Astrocyte (in vitro differentiated cells and primary cell): ENCODE measurements around the gene AGRN. TPM values are rescaled to one million over a fixed set of nuclear protein-coding genes. Genes with fewer than 3 reads are reported as not detected.

ENCODE experiments used
- DNase-seq: peaks from one replicate; pipeline ENCODE4 v3.0.0-alpha.2; 2010; ENCODE audit warnings: low read depth
- FAIRE-seq: peaks from 2 replicates; lab custom pipeline; 2011; peaks lifted over from hg19 to GRCh38; lab: Jason Lieb, UNC
- H2AFZ ChIP-seq: 2 replicates; pipeline ENCODE4 v1.6.0; 2012; ENCODE audit warnings: low read depth, low read length, inconsistent platforms
- H3K27ac ChIP-seq: 2 replicates; pipeline ENCODE4 v1.5.1; 2011; ENCODE audit warnings: low read depth, low read length, inconsistent platforms
- H3K27me3 ChIP-seq: 2 replicates; pipeline ENCODE4 v1.6.0; 2011; ENCODE audit warnings: low read length, inconsistent platforms; ENCODE audit not compliant: insufficient read depth
- H3K36me3 ChIP-seq: 2 replicates; pipeline ENCODE4 v1.5.1; 2011; ENCODE audit warnings: low read length, inconsistent platforms; ENCODE audit not compliant: insufficient read depth
- H3K4me1 ChIP-seq: 2 replicates; pipeline ENCODE4 v1.5.1; 2011; ENCODE audit warnings: low read length, inconsistent platforms; ENCODE audit not compliant: insufficient read depth
- H3K4me2 ChIP-seq: 2 replicates; pipeline ENCODE4 v1.6.0; 2012; ENCODE audit warnings: low read length, inconsistent platforms
- H3K4me3 ChIP-seq: 2 replicates; pipeline ENCODE4 v1.5.1; 2011; ENCODE audit warnings: low read depth, mild to moderate bottlenecking, low read length, inconsistent platforms; ENCODE audit not compliant: insufficient read depth
- H3K79me2 ChIP-seq: 2 replicates; pipeline ENCODE4 v1.6.0; 2012; ENCODE audit warnings: mild to moderate bottlenecking, low read length, inconsistent platforms; ENCODE audit not compliant: insufficient read depth
- H3K9ac ChIP-seq: 2 replicates; pipeline ENCODE4 v1.6.0; 2012; ENCODE audit warnings: mild to moderate bottlenecking, low read length, inconsistent platforms
- H3K9me3 ChIP-seq: 2 replicates; pipeline ENCODE4 v1.5.1; 2012; ENCODE audit warnings: low read depth, mild to moderate bottlenecking, low read length, inconsistent platforms; ENCODE audit not compliant: insufficient read depth
- H4K20me1 ChIP-seq: 2 replicates; pipeline ENCODE4 v1.6.0; 2012; ENCODE audit warnings: low read length, inconsistent platforms; ENCODE audit not compliant: insufficient read depth
- H3K27ac Mint-ChIP-seq: one replicate; pipeline ENCODE4 v1.8.0; 2021; ENCODE audit warnings: mild to moderate bottlenecking, mixed read lengths; ENCODE audit not compliant: unreplicated experiment
- H3K27me3 Mint-ChIP-seq: one replicate; pipeline ENCODE4 v1.8.0; 2021; ENCODE audit warnings: low read depth, mixed read lengths; ENCODE audit not compliant: unreplicated experiment
- H3K36me3 Mint-ChIP-seq: one replicate; pipeline ENCODE4 v1.8.0; 2021; ENCODE audit warnings: low read depth, mixed read lengths; ENCODE audit not compliant: unreplicated experiment
- H3K4me1 Mint-ChIP-seq: one replicate; pipeline ENCODE4 v1.8.0; 2021; ENCODE audit warnings: low read depth, mixed read lengths; ENCODE audit not compliant: unreplicated experiment
- H3K4me3 Mint-ChIP-seq: one replicate; pipeline ENCODE4 v1.8.0; 2021; ENCODE audit warnings: mild to moderate bottlenecking, moderate library complexity, mixed read lengths; ENCODE audit not compliant: unreplicated experiment
- H3K9me3 Mint-ChIP-seq: one replicate; pipeline ENCODE4 v1.8.0; 2021; ENCODE audit warnings: mild to moderate bottlenecking, mixed read lengths; ENCODE audit not compliant: unreplicated experiment
- CTCF ChIP-seq: IDR thresholded peaks from 2 replicates; pipeline ENCODE4 v1.5.1; 2011; ENCODE audit warnings: low read depth, mild to moderate bottlenecking, inconsistent platforms, low read length, moderate library complexity; ENCODE audit not compliant: insufficient read depth
- EZH2 ChIP-seq: IDR thresholded peaks from 2 replicates; pipeline ENCODE4 v1.6.1; 2012; ENCODE audit warnings: mild to moderate bottlenecking, low read length, inconsistent platforms; ENCODE audit not compliant: insufficient read depth
- total RNA-seq: library from RNA; stranded (reverse); gene quantifications from 2 replicates; pipeline ENCODE4 v1.2.1, GENCODE V29; 2021

Gene AGRN
- total RNA-seq, 1 donor from 2014 or later, result 589 TPM

GRCh38 chr1:995665-996633 is 24.0 kb upstream of the AGRN start:
- TF ChIP-seq EZH2 (no peak), CTCF (no peak)
- peaks cover 9% of the 10 kb centered on the region for H3K4me1 Mint-ChIP-seq
- H4K20me1 ChIP-seq, result peaks cover 13% of the 10 kb centered on the region
- no peaks in the 10 kb centered on the region for H3K79me2 ChIP-seq
- no peak overlapping the region for H3K4me3 ChIP-seq
- H3K27me3 Mint-ChIP-seq, result peaks cover 10% of the 10 kb centered on the region
- peaks cover 11% of the 10 kb centered on the region for H3K9me3 Mint-ChIP-seq
- H2AFZ ChIP-seq, result no peak overlapping the region
- peaks cover 4% of the 10 kb centered on the region for H3K9me3 ChIP-seq
- no peak for FAIRE-seq
- no peak overlapping the region for H3K4me2 ChIP-seq
- H3K4me1 ChIP-seq, result peaks cover 11% of the 10 kb centered on the region
- no peak overlapping the region for H3K9ac ChIP-seq
- H3K36me3 Mint-ChIP-seq, result peaks cover 16% of the 10 kb centered on the region
- no peaks in the 10 kb centered on the region for H3K36me3 ChIP-seq
- peak overlapping the region; percentile 30 for H3K27ac Mint-ChIP-seq
- H3K27me3 ChIP-seq, result no peaks in the 10 kb centered on the region
- peak overlapping the region; percentile 76 for H3K4me3 Mint-ChIP-seq
- no peak for DNase-seq
- no peak overlapping the region for H3K27ac ChIP-seq

GRCh38 chr1:996851-997712 is 22.8 kb upstream of the AGRN start:
- Mint-ChIP-seq H3K9me3 (peaks cover 4% of the 10 kb centered on the region), H3K27ac (peak overlapping the region; percentile 69), H3K4me1 (peaks cover 9% of the 10 kb centered on the region), H3K4me3 (peak overlapping the region; percentile 60), H3K36me3 (peaks cover 10% of the 10 kb centered on the region), H3K27me3 (peaks cover 3% of the 10 kb centered on the region)
- Histone ChIP-seq H2AFZ (no peak overlapping the region), H4K20me1 (peaks cover 14% of the 10 kb centered on the region), H3K79me2 (no peaks in the 10 kb centered on the region), H3K9me3 (peaks cover 4% of the 10 kb centered on the region), H3K9ac (peak overlapping the region; percentile 97), H3K4me3 (no peak overlapping the region), H3K4me2 (no peak overlapping the region), H3K36me3 (no peaks in the 10 kb centered on the region), H3K4me1 (peaks cover 14% of the 10 kb centered on the region), H3K27ac (no peak overlapping the region), H3K27me3 (no peaks in the 10 kb centered on the region)
- DNase-seq (no peak), FAIRE-seq (no peak)
- no peak for TF ChIP-seq CTCF
- TF ChIP-seq EZH2, result peak; percentile 3
